Measurements from ENCODE around the gene PQBP1. TPM values are rescaled to one million over a fixed set of nuclear protein-coding genes. Genes with fewer than 3 reads are reported as not detected.

PQBP1 gene
- total RNA-seq, 2 donors from 2014 or later, result 46.6 to 69.0 TPM

DNA sequence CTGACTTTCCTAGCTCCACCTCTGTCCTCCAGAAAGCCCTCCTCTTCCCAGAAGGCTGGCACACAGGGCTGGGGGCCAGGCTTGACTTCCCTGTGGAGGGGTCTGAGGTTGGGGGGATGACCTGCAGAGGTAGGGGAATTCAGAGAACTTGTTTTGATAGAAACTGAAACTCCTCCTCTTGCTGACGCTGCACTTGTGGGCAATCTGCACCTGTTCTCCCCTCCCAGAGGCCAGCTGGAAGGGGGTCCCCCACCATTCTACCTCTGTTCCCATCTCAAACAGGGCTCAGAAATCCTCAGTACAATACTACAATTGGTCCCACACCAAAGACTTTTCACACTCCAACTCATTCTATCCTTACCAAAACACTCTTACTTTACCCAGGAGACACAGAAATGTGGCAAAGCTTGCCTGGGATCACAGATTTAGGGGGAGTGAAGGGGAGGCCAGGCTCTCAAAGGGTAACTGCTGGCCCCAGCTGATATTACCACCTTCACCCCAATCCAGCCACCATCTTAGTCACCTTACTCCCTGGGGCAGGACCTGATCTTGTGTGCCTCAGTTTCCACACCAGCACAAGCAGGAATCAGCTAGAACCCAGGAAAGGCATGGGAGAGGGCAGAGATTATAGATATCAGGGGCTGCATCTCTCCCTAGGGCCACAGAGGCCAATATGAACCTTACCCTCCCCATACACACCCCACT is 41.1 kb downstream of the PQBP1 start:
- H3K9me3 ChIP-seq (ENCODE audit: control insufficient read depth, low read length), result no peaks in the 10 kb centered on the region
- H3K27me3 ChIP-seq (ENCODE audit: control insufficient read depth, insufficient read depth, low read length, poor library complexity, severe bottlenecking), result no peaks in the 10 kb centered on the region
- Mint-ChIP-seq H3K27ac (no peak overlapping the region), H3K4me1 (peaks cover 16% of the 10 kb centered on the region), H3K9me3 (peaks cover 67% of the 10 kb centered on the region), H3K36me3 (ENCODE audit: low read depth) (peaks cover 51% of the 10 kb centered on the region), H3K27me3 (ENCODE audit: insufficient read depth) (no peaks in the 10 kb centered on the region), H3K4me3 (no peak overlapping the region)
- no peak for DNase-seq
- TF ChIP-seq CTCF (conservative IDR thresholded peaks at IDR 0.05), result no peak
- no peak overlapping the region for H3K27ac ChIP-seq (ENCODE audit: low read depth, low read length)
- peaks cover 42% of the 10 kb centered on the region for H3K36me3 ChIP-seq (ENCODE audit: control insufficient read depth, insufficient read depth, low read length)
- H3K9ac ChIP-seq (ENCODE audit: extremely low read depth, low read length, poor library complexity, severe bottlenecking), result no peak overlapping the region
- H3K4me1 ChIP-seq (ENCODE audit: control insufficient read depth, insufficient read depth, low read length), result peaks cover 3% of the 10 kb centered on the region
- no peak overlapping the region for H3K4me3 ChIP-seq (ENCODE audit: low read length)
- 100% methylated on average over 1 of the region's 1 CpG; no CpG with 5 or more reads in 1 of the 2 experiments for WGBS, 2 experiments (ENCODE audit: insufficient coverage in 1 of 2, insufficient read length in 1 of 2)

DNA sequence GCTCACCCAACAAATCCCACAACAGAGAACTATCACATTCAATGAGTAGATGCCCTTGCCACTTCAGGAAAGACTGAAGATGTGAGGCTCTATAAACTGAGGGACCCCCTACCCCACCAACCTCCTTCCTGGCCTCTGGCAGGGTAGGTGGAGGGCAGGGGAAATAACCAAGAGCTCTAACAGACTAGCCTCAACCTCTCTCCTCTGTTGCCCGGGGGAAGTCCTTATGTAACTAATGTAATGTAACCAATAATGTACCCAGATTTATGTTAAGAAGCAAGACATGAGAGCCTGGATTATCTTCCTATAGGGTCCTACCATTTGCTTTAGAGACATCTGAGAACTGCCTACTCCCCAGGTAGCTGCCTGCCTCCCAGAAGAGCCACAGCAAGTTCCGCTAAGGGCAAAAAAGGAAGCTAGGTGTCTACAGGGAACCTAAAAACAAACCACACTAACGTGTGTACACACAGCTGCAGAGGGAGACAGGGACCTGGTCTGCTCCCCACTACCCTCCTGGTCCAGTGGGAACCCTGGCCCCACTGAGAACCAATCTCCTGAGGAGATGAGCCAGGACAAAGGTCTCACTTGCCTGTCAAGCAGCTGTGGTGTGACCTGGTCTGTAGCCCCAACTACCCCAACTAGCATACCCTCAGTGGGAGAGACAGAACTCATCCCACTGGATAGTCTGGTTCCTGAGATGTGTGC is 41.9 kb downstream of the PQBP1 start:
- no peak overlapping the region for H3K27ac Mint-ChIP-seq
- H3K4me1 ChIP-seq (ENCODE audit: control insufficient read depth, insufficient read depth, low read length), result peaks cover 3% of the 10 kb centered on the region
- peaks cover 70% of the 10 kb centered on the region for H3K9me3 Mint-ChIP-seq
- H3K27me3 Mint-ChIP-seq (ENCODE audit: insufficient read depth), result no peaks in the 10 kb centered on the region
- no peaks in the 10 kb centered on the region for H3K27me3 ChIP-seq (ENCODE audit: control insufficient read depth, insufficient read depth, low read length, poor library complexity, severe bottlenecking)
- H3K36me3 Mint-ChIP-seq (ENCODE audit: low read depth), result peaks cover 48% of the 10 kb centered on the region
- no peak overlapping the region for H3K4me3 ChIP-seq (ENCODE audit: low read length)
- peaks cover 16% of the 10 kb centered on the region for H3K4me1 Mint-ChIP-seq
- no peak overlapping the region for H3K4me3 Mint-ChIP-seq
- no peak for DNase-seq
- no peaks in the 10 kb centered on the region for H3K9me3 ChIP-seq (ENCODE audit: control insufficient read depth, low read length)
- WGBS, 2 experiments (ENCODE audit: insufficient coverage in 1 of 2, insufficient read length in 1 of 2), result 89% methylated on average over 2 of the region's 3 CpGs; no CpG with 5 or more reads in 1 of the 2 experiments
- H3K27ac ChIP-seq (ENCODE audit: low read depth, low read length), result no peak overlapping the region
- H3K9ac ChIP-seq (ENCODE audit: extremely low read depth, low read length, poor library complexity, severe bottlenecking), result no peak overlapping the region
- no peak for TF ChIP-seq CTCF (conservative IDR thresholded peaks at IDR 0.05)
- peaks cover 35% of the 10 kb centered on the region for H3K36me3 ChIP-seq (ENCODE audit: control insufficient read depth, insufficient read depth, low read length)

DNA sequence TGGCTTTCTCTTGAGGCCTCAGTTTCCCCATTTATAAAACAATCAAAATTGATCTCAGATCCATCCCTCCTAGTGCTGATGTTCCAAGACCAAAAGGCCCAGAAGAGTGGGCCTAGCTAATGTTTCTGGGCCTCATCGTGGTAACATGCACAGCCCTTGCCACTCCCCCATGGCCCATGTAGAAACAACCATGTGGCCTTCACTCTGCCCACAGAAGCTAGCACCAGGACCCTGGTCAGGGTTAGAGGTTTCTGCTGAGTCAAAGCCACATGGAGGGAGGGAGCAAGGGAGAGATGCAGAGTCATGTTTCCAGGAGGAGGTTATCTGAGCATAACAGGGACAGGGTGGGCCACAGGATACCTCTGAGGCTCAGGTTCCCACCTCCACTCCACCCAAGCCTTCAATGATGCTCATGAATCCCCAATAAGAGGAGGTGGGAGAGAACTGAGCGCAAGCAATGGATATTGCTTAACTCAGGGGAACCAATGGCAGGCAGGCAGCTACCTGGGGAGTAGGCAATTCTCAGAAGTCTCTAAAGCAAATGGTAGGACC is 42.8 kb downstream of the PQBP1 start:
- Histone ChIP-seq H3K27ac (ENCODE audit: low read depth, low read length) (no peak overlapping the region), H3K9ac (ENCODE audit: extremely low read depth, low read length, poor library complexity, severe bottlenecking) (no peak overlapping the region), H3K4me3 (ENCODE audit: low read length) (no peak overlapping the region), H3K4me1 (ENCODE audit: control insufficient read depth, insufficient read depth, low read length) (peaks cover 3% of the 10 kb centered on the region), H3K27me3 (ENCODE audit: control insufficient read depth, insufficient read depth, low read length, poor library complexity, severe bottlenecking) (no peaks in the 10 kb centered on the region), H3K36me3 (ENCODE audit: control insufficient read depth, insufficient read depth, low read length) (peaks cover 28% of the 10 kb centered on the region), H3K9me3 (ENCODE audit: control insufficient read depth, low read length) (no peaks in the 10 kb centered on the region)
- peaks cover 40% of the 10 kb centered on the region for H3K36me3 Mint-ChIP-seq (ENCODE audit: low read depth)
- peaks cover 62% of the 10 kb centered on the region for H3K9me3 Mint-ChIP-seq
- H3K27me3 Mint-ChIP-seq (ENCODE audit: insufficient read depth), result no peaks in the 10 kb centered on the region
- peaks cover 16% of the 10 kb centered on the region for H3K4me1 Mint-ChIP-seq
- DNase-seq, result no peak
- WGBS, 2 experiments (ENCODE audit: insufficient coverage in 1 of 2, insufficient read length in 1 of 2), result 92% methylated on average over 2 of the region's 2 CpGs; no CpG with 5 or more reads in 1 of the 2 experiments
- TF ChIP-seq CTCF (conservative IDR thresholded peaks at IDR 0.05), result no peak
- no peak overlapping the region for H3K4me3 Mint-ChIP-seq
- H3K27ac Mint-ChIP-seq, result no peak overlapping the region
